ENCODE results near the gene GABPB1. TPM values are rescaled to one million over a fixed set of nuclear protein-coding genes. Genes with fewer than 3 reads are reported as not detected.

GABPB1 gene
- total and polyA plus RNA-seq, 2 of the 13 experiments (the other 11 are each of a cell fraction or from before 2014, with no cell fraction given): 17.5 to 39.5 TPM

- no peak overlapping the region for H3K9ac ChIP-seq (ENCODE audit: insufficient read depth, low read depth, low read length)
- no peak overlapping the region for H3K4me2 ChIP-seq (ENCODE audit: low read depth, low read length)
- H3K27me3 ChIP-seq (ENCODE audit: control insufficient read depth in 1 of 2, insufficient read depth in 2 of 2, low read length in 2 of 2): no peaks in the 10 kb centered on the region
- H3K9me3 ChIP-seq (ENCODE audit: low read length): no peaks in the 10 kb centered on the region
- no peak overlapping the region for H3K27ac ChIP-seq (ENCODE audit: extremely low read length, insufficient read depth, low read length)
- BruUV-seq (replicated peaks): no TSS peak
- no peak overlapping the region for H2AFZ ChIP-seq (ENCODE audit: low read length)
- peaks cover 15% of the 10 kb centered on the region for H3K4me1 ChIP-seq (ENCODE audit: insufficient read depth, low read length)
- no peak for TF ChIP-seq ZNF670 (CRISPR knock-in tag; IDR thresholded peaks at IDR 0.05; ENCODE audit: borderline replicate concordance)
- TF ChIP-seq SNAPC5 (CRISPR knock-in tag; IDR thresholded peaks at IDR 0.05; ENCODE audit: borderline replicate concordance): no peak
- TF ChIP-seq MED1 (CRISPR knock-in tag; IDR thresholded peaks at IDR 0.05): no peak
- no peak for TF ChIP-seq SRY (CRISPR knock-in tag; IDR thresholded peaks at IDR 0.05)
- TF ChIP-seq GPN1 (CRISPR knock-in tag; IDR thresholded peaks at IDR 0.05; ENCODE audit: borderline replicate concordance): no peak
- no peak for TF ChIP-seq RBM22 (optimal IDR thresholded peaks at IDR 0.05; ENCODE audit: low read length)
- TF ChIP-seq BORCS8-MEF2B (CRISPR knock-in tag; IDR thresholded peaks at IDR 0.05): no peak
- TF ChIP-seq PRDM10 (CRISPR knock-in tag; IDR thresholded peaks at IDR 0.05; ENCODE audit: low read depth): no peak
- no peak for TF ChIP-seq ESRRA (CRISPR knock-in tag; IDR thresholded peaks at IDR 0.05; ENCODE audit: low read depth)
- in situ Hi-C loops (cut with HindIII; ENCODE audit: extremely low pct_ligation_motif_present, low pct_unique_long_range_greater_than_20kb) (no loop called here), intact Hi-C loops (cut with micrococcal nuclease; ENCODE audit: unreplicated experiment) (no loop called here)
- POLR2A ChIA-PET: interaction anchor here (0.9 to 1.6 kb wide), 2 partner anchors 11 to 12 kb away, joined by 4 read pairs; partner anchors contain the start of gene GABPB1
- no peak for ATAC-seq
- H3K36me3 ChIP-seq (replicated peaks in 1 of 2; ENCODE audit: control insufficient read depth in 1 of 2, insufficient read depth in 2 of 2, low read length in 2 of 2): peaks cover 0 to 7% of the 10 kb centered on the region in 2 experiments; a peak in 3 of 5 replicates
- no peak for DNase-seq (ENCODE audit: low spot score)
- H3K79me2 ChIP-seq (ENCODE audit: insufficient read depth, low read length): no peaks in the 10 kb centered on the region
- CTCF ChIA-PET (ENCODE audit: low intra/inter-chr PET ratio, low total read pairs): no interaction called here
- H3K4me3 ChIP-seq (replicated peaks in 1 of 3; ENCODE audit: insufficient read depth in 1 of 3, low read depth in 2 of 3, low read length in 3 of 3): no peak overlapping the region
- no peaks in the 10 kb centered on the region; the same call in 1 of the 2 replicates for H4K20me1 ChIP-seq (ENCODE audit: insufficient read depth, low read length)
- FAIRE-seq: no peak
These were observed 11.0 kb upstream of the GABPB1 start for GRCh38 chr15:50365971-50366370.

Measured in HepG2 (cell line).